K562 (cell line): ENCODE measurements around the gene FRMD4A. TPM values are rescaled to one million over a fixed set of nuclear protein-coding genes. Genes with fewer than 3 reads are reported as not detected.

ENCODE experiments used
- ATAC-seq: fragments of 200-7000 bp; cut with Tn5 transposase; 3 replicates; pipeline ENCODE4 v1.9.1; 2020; ENCODE audit warnings: moderate library complexity
- BruUV-seq: library from RNA; stranded (reverse); fragments of 400-500 nt; replicated peaks from 2 replicates; lab custom pipeline; 2021; lab: Mats Ljungman, UMichigan
- CTCF ChIA-PET: fragments of 300-600 bp; formaldehyde crosslinking; extraction: SDS; loops from one replicate; lab custom pipeline; 2021; ENCODE audit warnings: low intra/inter-chr PET ratio; lab: Yijun Ruan, JAX
- POLR2A ChIA-PET: fragments of 300-600, 350-650 bp; sonication (Branson Sonifier 250); formaldehyde crosslinking; extraction: SDS; loops from one replicate; lab custom pipeline; 2021; ENCODE audit warnings: antibody characterized with exemption, inconsistent platforms; lab: Yijun Ruan, JAX
- DNase-seq, 4 experiments: peaks; one replicate each; pipeline versions ENCODE4 v3.0.0 to v3.0.0-alpha.2; 2011 to 2018; ENCODE audit warnings: low spot score in 3 of 4, mixed read lengths in 3 of 4; ENCODE audit errors: extremely low read depth in 1 of 4
- FAIRE-seq: peaks from 2 replicates; lab custom pipeline; 2011; peaks lifted over from hg19 to GRCh38; lab: Jason Lieb, UNC
- H2AFZ ChIP-seq: 2 replicates; pipeline ENCODE4 v1.6.0; 2011; ENCODE audit warnings: low read depth, low read length, control low read depth, inconsistent platforms
- H3K27ac ChIP-seq: fragments of 200-600 bp; 3 replicates; pipeline ENCODE4 v1.8.0; 2011; ENCODE audit warnings: low read depth, mild to moderate bottlenecking, control low read depth, inconsistent platforms, low read length, moderate library complexity, mixed read lengths; ENCODE audit errors: extremely low read depth
- H3K27me3 ChIP-seq, 2 experiments: fragments of 300-600 bp in 1 of 2; 2 replicates in 1 of 2; 3 replicates in 1 of 2; pipeline versions ENCODE4 v1.6.0 to v1.8.0; 2011; ENCODE audit warnings: inconsistent platforms in 2 of 2, low read length in 2 of 2, mild to moderate bottlenecking in 1 of 2, mixed read lengths in 1 of 2, moderate library complexity in 1 of 2; ENCODE audit not compliant: control insufficient read depth in 2 of 2, insufficient read depth in 2 of 2
- H3K36me3 ChIP-seq: fragments of 300-600 bp; 3 replicates; pipeline ENCODE4 v1.8.0; 2011; ENCODE audit warnings: mild to moderate bottlenecking, low read length, inconsistent platforms; ENCODE audit not compliant: control insufficient read depth, insufficient read depth
- H3K4me1 ChIP-seq, 2 experiments: fragments of 200-600 bp in 1 of 2; replicated peaks in 1 of 2; 2 replicates in 1 of 2; 3 replicates in 1 of 2; pipeline versions ENCODE4 v1.5.1 to v1.8.0; 2011; ENCODE audit warnings: inconsistent platforms in 2 of 2, low read length in 2 of 2, mild to moderate bottlenecking in 1 of 2, mixed read lengths in 1 of 2, moderate library complexity in 1 of 2; ENCODE audit not compliant: control insufficient read depth in 2 of 2, insufficient read depth in 2 of 2
- H3K4me2 ChIP-seq: 2 replicates; pipeline ENCODE4 v1.6.1; 2011; ENCODE audit warnings: low read length, control low read depth, inconsistent platforms, mixed read lengths; ENCODE audit not compliant: insufficient read depth
- H3K4me3 ChIP-seq: fragments of 200-600 bp; sonication (generic), shearing (Covaris generic); 2 replicates; pipeline ENCODE4 v1.5.1; 2016; ENCODE audit warnings: control low read depth, inconsistent platforms
- H3K79me2 ChIP-seq: fragments of 200-600 bp; 3 replicates; pipeline ENCODE4 v1.8.0; 2011; ENCODE audit warnings: low read length, inconsistent platforms; ENCODE audit not compliant: control insufficient read depth, insufficient read depth
- H3K9ac ChIP-seq, 2 experiments: 2 replicates each; pipeline versions ENCODE4 v1.6.0 to v1.6.1; 2011; ENCODE audit warnings: low read depth in 2 of 2, low read length in 2 of 2, control low read depth in 1 of 2, inconsistent platforms in 1 of 2, mild to moderate bottlenecking in 1 of 2, mixed read lengths in 1 of 2; ENCODE audit not compliant: insufficient read depth in 1 of 2
- H3K9me1 ChIP-seq: one replicate; pipeline ENCODE4 v1.6.0; 2011; ENCODE audit warnings: inconsistent platforms, mild to moderate bottlenecking, low read length, moderate library complexity; ENCODE audit not compliant: control insufficient read depth, insufficient read depth
- H3K9me3 ChIP-seq: replicated peaks from 2 replicates; pipeline ENCODE4 v1.5.1; 2011; ENCODE audit warnings: low read depth, low read length, inconsistent platforms; ENCODE audit not compliant: control insufficient read depth, insufficient read depth
- H4K20me1 ChIP-seq: replicated peaks from 2 replicates; pipeline ENCODE4 v1.6.1; 2011; ENCODE audit warnings: low read length, inconsistent platforms, mixed read lengths; ENCODE audit not compliant: control insufficient read depth, insufficient read depth
- BACH1 ChIP-seq: fragments of 200-800 bp; sonication (Bioruptor generic); IDR thresholded peaks from 2 replicates; pipeline ENCODE4 v1.6.1; 2016; ENCODE audit warnings: missing genetic modification characterization, missing compliant biosample characterization
- CXXC5 ChIP-seq: fragments of 250-450 bp; sonication (Bioruptor Pico); IDR thresholded peaks from 2 replicates; pipeline ENCODE4 v1.8.0; 2022; ENCODE audit warnings: inconsistent platforms, mild to moderate bottlenecking, moderate library complexity
- EGR1 ChIP-seq: fragments of 450-650 bp; conservative IDR thresholded peaks from 2 replicates; pipeline ENCODE4 v1.6.1; 2017; ENCODE audit warnings: mild to moderate bottlenecking
- ELK1 ChIP-seq: sonication (generic); formaldehyde crosslinking; IDR thresholded peaks from 2 replicates; pipeline ENCODE4 v1.8.1; 2022; ENCODE audit warnings: missing genetic modification reagents
- ETS1 ChIP-seq: conservative IDR thresholded peaks from 2 replicates; pipeline ENCODE4 v1.6.1; 2011; ENCODE audit warnings: low read depth, mild to moderate bottlenecking, low read length; ENCODE audit not compliant: control insufficient read depth
- GABPB1 ChIP-seq: sonication (generic); formaldehyde crosslinking; IDR thresholded peaks from 2 replicates; pipeline ENCODE4 v1.8.0; 2022; ENCODE audit warnings: mild to moderate bottlenecking, missing genetic modification reagents
- GTF2F1 ChIP-seq: IDR thresholded peaks from 2 replicates; pipeline ENCODE4 v1.6.1; 2011; ENCODE audit warnings: low read depth, low read length, improper control_type of control experiment
- HDAC2 ChIP-seq: fragments of 450-650 bp; IDR thresholded peaks from 2 replicates; pipeline ENCODE4 v1.6.1; 2016; ENCODE audit warnings: mild to moderate bottlenecking
- HNRNPH1 ChIP-seq: fragments of 200-400 bp; formaldehyde crosslinking; optimal IDR thresholded peaks from 2 replicates; pipeline ENCODE3; 2017; ENCODE audit warnings: low read depth, mild to moderate bottlenecking, low read length, moderate library complexity
- NCOA1 ChIP-seq: fragments of 450-650 bp; IDR thresholded peaks from 2 replicates; pipeline ENCODE4 v1.6.1; 2016; ENCODE audit warnings: low read depth
- ZNF12 ChIP-seq: sonication (generic); formaldehyde crosslinking; IDR thresholded peaks from 2 replicates; pipeline ENCODE4 v1.4.0; 2020; ENCODE audit warnings: mild to moderate bottlenecking, missing genetic modification reagents
- ZNF134 ChIP-seq: fragments of 250-450 bp; sonication (Bioruptor Pico); conservative IDR thresholded peaks from 2 replicates; pipeline ENCODE4 v1.4.0; 2020
- WGBS: fragments of 100-300 bp; shearing (Covaris generic); methylation state at CpG from one replicate; pipeline ENCODE4 v1.1.6; 2016; ENCODE audit warnings: low coverage, mixed read lengths; ENCODE audit not compliant: insufficient coverage; ENCODE audit errors: missing lambda C conversion rate; 5-methylcytosine and 5-hydroxymethylcytosine counted together
- in situ Hi-C: fragments of 300-500 bp; cut with MboI; formaldehyde crosslinking; loops from 4 replicates; pipeline ENCODE4 v1.15.0; 2018; ENCODE audit warnings: inconsistent platforms, mixed read lengths
- intact Hi-C: fragments of 100-400 bp; cut with micrococcal nuclease; formaldehyde crosslinking; loops from 2 replicates; pipeline ENCODE4 v1.14.2; 2022
- polyA plus RNA-seq, 8 experiments: library from polyadenylated mRNA; depleted of rRNA in 4 of 8; stranded (reverse) in 5 of 8; unstranded in 3 of 8; fragments of >200 nt; fragmentation: Nextera tagmentation in 2 of 8; fragmentation: Illumina TruSeq in 1 of 8; extraction: Ambion mirVana in 2 of 8; extraction: Trizol in 1 of 8; gene quantifications; 2 replicates each; pipeline versions ENCODE4 v1.2.1 to v1.2.3, GENCODE V29; 2011 to 2014; ENCODE audit warnings: inconsistent platforms in 1 of 8, missing spikeins in 1 of 8
- total RNA-seq, 7 experiments: library from RNA; depleted of rRNA in 6 of 7; stranded (reverse); fragments of >200 nt in 6 of 7; fragmentation: Illumina TruSeq in 2 of 7; extraction: Trizol in 2 of 7; gene quantifications; 2 replicates each; pipeline versions ENCODE4 v1.2.1 to v1.2.3, GENCODE V29; 2011 to 2021; ENCODE audit warnings: low replicate concordance in 1 of 7
- TF ChIP-seq, protein P1 (sequence below): fragments of 250-450 bp; sonication (Bioruptor Pico); IDR thresholded peaks from 2 replicates; pipeline ENCODE4 v1.5.0; 2022; ENCODE audit warnings: mild to moderate bottlenecking
- TF ChIP-seq, protein P2 (sequence below): fragments of 250-450 bp; sonication (Bioruptor Pico); IDR thresholded peaks from 2 replicates; pipeline ENCODE4 v1.4.0; 2020; ENCODE audit warnings: mild to moderate bottlenecking, moderate library complexity
- TF ChIP-seq, protein P3 (sequence below): sonication (generic); formaldehyde crosslinking; IDR thresholded peaks from 2 replicates; pipeline ENCODE4 v1.9.0; 2022; ENCODE audit warnings: mild to moderate bottlenecking, missing genetic modification reagents

FRMD4A gene
- total and polyA plus RNA-seq, 9 of the 15 experiments (the other 6 are each of a cell fraction or from before 2014, with no cell fraction given) = 0.80 to 5.2 (median 3.0) TPM

GRCh38 chr10:14004536-14004935, 326.2 kb downstream of the FRMD4A start:
- no TSS peak for BruUV-seq
- H3K4me2 ChIP-seq = no peak overlapping the region
- H3K4me3 ChIP-seq = no peak overlapping the region
- H3K27me3 ChIP-seq = peaks cover 7 to 22% of the 10 kb centered on the region in 2 experiments; a peak in 3 of 5 replicates
- H2AFZ ChIP-seq = no peak overlapping the region
- no peak overlapping the region for H3K27ac ChIP-seq
- H3K4me1 ChIP-seq = no peaks in the 10 kb centered on the region
- FAIRE-seq (no peak), ATAC-seq (no peak), DNase-seq (no peak)
- H3K79me2 ChIP-seq = no peaks in the 10 kb centered on the region
- H3K36me3 ChIP-seq = no peaks in the 10 kb centered on the region
- H3K9ac ChIP-seq = no peak overlapping the region
- ChIA-PET CTCF (no interaction called here), POLR2A (interaction anchor here (0.6 kb wide), 1 partner anchor 16 kb away, joined by 4 read pairs; no protein-coding TSS in a partner anchor)
- H3K9me3 ChIP-seq = no peaks in the 10 kb centered on the region
- 0% methylated on average over 4 of the region's 4 CpGs for WGBS
- no peaks in the 10 kb centered on the region for H3K9me1 ChIP-seq
- in situ Hi-C loops (no loop called here), intact Hi-C loops (no loop called here)
- no peaks in the 10 kb centered on the region for H4K20me1 ChIP-seq
- TF ChIP-seq ELK1 (CRISPR knock-in tag) (no peak), BACH1 (tag) (no peak), ZNF134 (CRISPR knock-in tag) (no peak), GTF2F1 (no peak), CXXC5 (CRISPR knock-in tag) (no peak), ZNF12 (CRISPR knock-in tag) (no peak), HNRNPH1 (no peak), EGR1 (no peak), NCOA1 (no peak), HDAC2 (no peak), GABPB1 (CRISPR knock-in tag) (no peak), ETS1 (no peak)
- TF ChIP-seq, protein P1, sequence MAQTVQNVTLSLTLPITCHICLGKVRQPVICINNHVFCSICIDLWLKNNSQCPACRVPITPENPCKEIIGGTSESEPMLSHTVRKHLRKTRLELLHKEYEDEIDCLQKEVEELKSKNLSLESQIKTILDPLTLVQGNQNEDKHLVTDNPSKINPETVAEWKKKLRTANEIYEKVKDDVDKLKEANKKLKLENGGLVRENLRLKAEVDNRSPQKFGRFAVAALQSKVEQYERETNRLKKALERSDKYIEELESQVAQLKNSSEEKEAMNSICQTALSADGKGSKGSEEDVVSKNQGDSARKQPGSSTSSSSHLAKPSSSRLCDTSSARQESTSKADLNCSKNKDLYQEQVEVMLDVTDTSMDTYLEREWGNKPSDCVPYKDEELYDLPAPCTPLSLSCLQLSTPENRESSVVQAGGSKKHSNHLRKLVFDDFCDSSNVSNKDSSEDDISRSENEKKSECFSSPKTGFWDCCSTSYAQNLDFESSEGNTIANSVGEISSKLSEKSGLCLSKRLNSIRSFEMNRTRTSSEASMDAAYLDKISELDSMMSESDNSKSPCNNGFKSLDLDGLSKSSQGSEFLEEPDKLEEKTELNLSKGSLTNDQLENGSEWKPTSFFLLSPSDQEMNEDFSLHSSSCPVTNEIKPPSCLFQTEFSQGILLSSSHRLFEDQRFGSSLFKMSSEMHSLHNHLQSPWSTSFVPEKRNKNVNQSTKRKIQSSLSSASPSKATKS (CRISPR knock-in tag) = no peak
- TF ChIP-seq, protein P2, sequence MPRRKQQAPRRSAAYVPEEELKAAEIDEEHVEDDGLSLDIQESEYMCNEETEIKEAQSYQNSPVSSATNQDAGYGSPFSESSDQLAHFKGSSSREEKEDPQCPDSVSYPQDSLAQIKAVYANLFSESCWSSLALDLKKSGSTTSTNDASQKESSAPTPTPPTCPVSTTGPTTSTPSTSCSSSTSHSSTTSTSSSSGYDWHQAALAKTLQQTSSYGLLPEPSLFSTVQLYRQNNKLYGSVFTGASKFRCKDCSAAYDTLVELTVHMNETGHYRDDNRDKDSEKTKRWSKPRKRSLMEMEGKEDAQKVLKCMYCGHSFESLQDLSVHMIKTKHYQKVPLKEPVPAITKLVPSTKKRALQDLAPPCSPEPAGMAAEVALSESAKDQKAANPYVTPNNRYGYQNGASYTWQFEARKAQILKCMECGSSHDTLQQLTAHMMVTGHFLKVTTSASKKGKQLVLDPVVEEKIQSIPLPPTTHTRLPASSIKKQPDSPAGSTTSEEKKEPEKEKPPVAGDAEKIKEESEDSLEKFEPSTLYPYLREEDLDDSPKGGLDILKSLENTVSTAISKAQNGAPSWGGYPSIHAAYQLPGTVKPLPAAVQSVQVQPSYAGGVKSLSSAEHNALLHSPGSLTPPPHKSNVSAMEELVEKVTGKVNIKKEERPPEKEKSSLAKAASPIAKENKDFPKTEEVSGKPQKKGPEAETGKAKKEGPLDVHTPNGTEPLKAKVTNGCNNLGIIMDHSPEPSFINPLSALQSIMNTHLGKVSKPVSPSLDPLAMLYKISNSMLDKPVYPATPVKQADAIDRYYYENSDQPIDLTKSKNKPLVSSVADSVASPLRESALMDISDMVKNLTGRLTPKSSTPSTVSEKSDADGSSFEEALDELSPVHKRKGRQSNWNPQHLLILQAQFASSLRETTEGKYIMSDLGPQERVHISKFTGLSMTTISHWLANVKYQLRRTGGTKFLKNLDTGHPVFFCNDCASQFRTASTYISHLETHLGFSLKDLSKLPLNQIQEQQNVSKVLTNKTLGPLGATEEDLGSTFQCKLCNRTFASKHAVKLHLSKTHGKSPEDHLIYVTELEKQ = no peak
- TF ChIP-seq, protein P3, sequence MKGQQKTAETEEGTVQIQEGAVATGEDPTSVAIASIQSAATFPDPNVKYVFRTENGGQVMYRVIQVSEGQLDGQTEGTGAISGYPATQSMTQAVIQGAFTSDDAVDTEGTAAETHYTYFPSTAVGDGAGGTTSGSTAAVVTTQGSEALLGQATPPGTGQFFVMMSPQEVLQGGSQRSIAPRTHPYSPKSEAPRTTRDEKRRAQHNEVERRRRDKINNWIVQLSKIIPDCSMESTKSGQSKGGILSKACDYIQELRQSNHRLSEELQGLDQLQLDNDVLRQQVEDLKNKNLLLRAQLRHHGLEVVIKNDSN (CRISPR knock-in tag) = no peak
